Measurements from ENCODE around the gene PRM1. TPM values are rescaled to one million over a fixed set of nuclear protein-coding genes. Genes with fewer than 3 reads are reported as not detected.

Gene PRM1
- total RNA-seq, 1 donor from 2014 or later, result not detected

GRCh38 chr16:11268921-11269375, 12.2 kb downstream of the PRM1 start, which contains the start of gene TNP2:
Gene TNP2, minus strand, starts transcription at chr16:11269325. Its CDS starts 63 bp downstream, at chr16:11269262.
- Mint-ChIP-seq H3K27me3 (ENCODE audit: low read depth) (no peaks in the 10 kb centered on the region), H3K4me1 (peaks cover 10% of the 10 kb centered on the region)

GRCh38 chr16:11265124-11265523, 16.0 kb downstream of the PRM1 start:
- Mint-ChIP-seq H3K9me3 (no peaks in the 10 kb centered on the region), H3K36me3 (no peaks in the 10 kb centered on the region), H3K27me3 (ENCODE audit: low read depth) (no peaks in the 10 kb centered on the region), H3K4me3 (no peak overlapping the region), H3K4me1 (peaks cover 10% of the 10 kb centered on the region), H3K27ac (no peak overlapping the region)
- no peak for DNase-seq (ENCODE audit: low spot score in 2 of 2, unreplicated experiment in 2 of 2)
- TF ChIP-seq CTCF (IDR thresholded peaks at IDR 0.05; ENCODE audit: unreplicated experiment), result no peak

More at GRCh38 chr16:11268921-11269375, 12.2 kb downstream of the PRM1 start, which contains the start of gene TNP2:
- DNase-seq (ENCODE audit: low spot score in 2 of 2, unreplicated experiment in 2 of 2), result no peak
- Mint-ChIP-seq H3K4me3 (no peak within 1 kb of the TSS), H3K36me3 (no peaks in the 10 kb centered on the region), H3K9me3 (no peaks in the 10 kb centered on the region), H3K27ac (no peak within 1 kb of the TSS)
- no peak for TF ChIP-seq CTCF (IDR thresholded peaks at IDR 0.05; ENCODE audit: unreplicated experiment)

- no peaks in the 10 kb centered on the region for H3K27me3 Mint-ChIP-seq (ENCODE audit: low read depth)
- peaks cover 11% of the 10 kb centered on the region for H3K4me1 Mint-ChIP-seq
- no peak for DNase-seq (ENCODE audit: low spot score in 2 of 2, unreplicated experiment in 2 of 2)
- no peaks in the 10 kb centered on the region for H3K9me3 Mint-ChIP-seq
- no peak overlapping the region for H3K27ac Mint-ChIP-seq
- H3K36me3 Mint-ChIP-seq, result no peaks in the 10 kb centered on the region
- no peak overlapping the region for H3K4me3 Mint-ChIP-seq
- TF ChIP-seq CTCF (IDR thresholded peaks at IDR 0.05; ENCODE audit: unreplicated experiment), result no peak
Measured at GRCh38 chr16:11264155-11264832, 16.8 kb downstream of the PRM1 start.

GRCh38 chr16:11263737-11264136, 17.4 kb downstream of the PRM1 start:
- no peak for TF ChIP-seq CTCF (IDR thresholded peaks at IDR 0.05; ENCODE audit: unreplicated experiment)
- Mint-ChIP-seq H3K36me3 (no peaks in the 10 kb centered on the region), H3K4me1 (peaks cover 11% of the 10 kb centered on the region), H3K27ac (no peak overlapping the region), H3K27me3 (ENCODE audit: low read depth) (no peaks in the 10 kb centered on the region), H3K9me3 (no peaks in the 10 kb centered on the region), H3K4me3 (no peak overlapping the region)
- DNase-seq (ENCODE audit: low spot score in 2 of 2, unreplicated experiment in 2 of 2), result no peak

- Mint-ChIP-seq H3K4me1 (peaks cover 11% of the 10 kb centered on the region), H3K27me3 (ENCODE audit: low read depth) (no peaks in the 10 kb centered on the region), H3K27ac (no peak overlapping the region), H3K4me3 (no peak overlapping the region), H3K9me3 (no peaks in the 10 kb centered on the region), H3K36me3 (no peaks in the 10 kb centered on the region)
- no peak for TF ChIP-seq CTCF (IDR thresholded peaks at IDR 0.05; ENCODE audit: unreplicated experiment)
- DNase-seq (ENCODE audit: low spot score in 2 of 2, unreplicated experiment in 2 of 2), result no peak
Measured at GRCh38 chr16:11262915-11263314, 18.2 kb downstream of the PRM1 start.

Data from mesothelial cell of epicardium (in vitro differentiated cells).